Endothelial cell of umbilical vein (primary cell): Measurements from ENCODE around the gene DEPDC5. TPM values are rescaled to one million over a fixed set of nuclear protein-coding genes. Genes with fewer than 3 reads are reported as not detected.

Experiments used
- BruUV-seq: library from RNA; stranded (reverse); fragments of 400-500 nt; replicated peaks from 2 replicates; lab custom pipeline; 2021; lab: Mats Ljungman, UMichigan
- CTCF ChIA-PET: fragments of 300-600, 350-600 bp; sonication (Branson Sonifier 250); formaldehyde crosslinking; loops from one replicate; lab custom pipeline; 2021; ENCODE audit warnings: antibody characterized with exemption, inconsistent platforms; lab: Charles Lee
- POLR2A ChIA-PET: fragments of 300-600, 350-600 bp; sonication (Branson Sonifier 250); formaldehyde crosslinking; loops from one replicate; lab custom pipeline; 2021; ENCODE audit warnings: antibody characterized with exemption, inconsistent platforms; lab: Charles Lee
- DNase-seq: peaks from one replicate; pipeline ENCODE4 v3.0.0-alpha.2; 2011; ENCODE audit warnings: low read depth, low spot score
- FAIRE-seq: peaks from 2 replicates; lab custom pipeline; 2011; peaks lifted over from hg19 to GRCh38; lab: Jason Lieb, UNC
- H2AFZ ChIP-seq: 2 replicates; pipeline ENCODE4 v1.6.0; 2012; ENCODE audit warnings: low read depth, low read length, control low read depth, inconsistent platforms
- H3K27ac ChIP-seq: 2 replicates; pipeline ENCODE4 v1.5.1; 2011; ENCODE audit warnings: low read depth, mild to moderate bottlenecking, control low read depth, low read length, moderate library complexity; ENCODE audit not compliant: insufficient read depth
- H3K27me3 ChIP-seq, 2 experiments: 2 replicates each; pipeline versions ENCODE4 v1.6.0 to v1.6.1; 2011; ENCODE audit warnings: low read length in 2 of 2, mixed read lengths in 1 of 2; ENCODE audit not compliant: control insufficient read depth in 2 of 2, insufficient read depth in 2 of 2
- H3K36me3 ChIP-seq, 2 experiments: 2 replicates in 1 of 2; 3 replicates in 1 of 2; pipeline ENCODE4 v1.5.1; 2011; ENCODE audit warnings: low read length in 2 of 2, mild to moderate bottlenecking in 1 of 2, moderate library complexity in 1 of 2; ENCODE audit not compliant: control insufficient read depth in 2 of 2, insufficient read depth in 2 of 2; ENCODE audit errors: extremely low read depth in 1 of 2
- H3K4me1 ChIP-seq: 3 replicates; pipeline ENCODE4 v1.5.1; 2011; ENCODE audit warnings: mild to moderate bottlenecking, low read length; ENCODE audit not compliant: control insufficient read depth, insufficient read depth; ENCODE audit errors: extremely low read depth
- H3K4me2 ChIP-seq: 2 replicates; pipeline ENCODE4 v1.6.1; 2011; ENCODE audit warnings: low read length, control low read depth, mixed read lengths; ENCODE audit not compliant: insufficient read depth
- H3K4me3 ChIP-seq, 3 experiments: fragments of 200-600 bp in 1 of 3; sonication (generic), shearing (Covaris generic) in 1 of 3; replicated peaks in 1 of 3; 2 replicates each; pipeline ENCODE4 v1.5.1; 2011 to 2016; ENCODE audit warnings: control low read depth in 3 of 3, low read length in 3 of 3, mild to moderate bottlenecking in 2 of 3, inconsistent platforms in 1 of 3, low read depth in 1 of 3, moderate library complexity in 1 of 3; ENCODE audit not compliant: insufficient read depth in 1 of 3
- H3K79me2 ChIP-seq: 2 replicates; pipeline ENCODE4 v1.6.0; 2012; ENCODE audit warnings: low read length, inconsistent platforms; ENCODE audit not compliant: control insufficient read depth, insufficient read depth
- H3K9ac ChIP-seq: replicated peaks from 2 replicates; pipeline ENCODE3; 2011; ENCODE audit warnings: low read length, control low read depth; ENCODE audit not compliant: insufficient read depth; ENCODE audit errors: extremely low read depth
- H3K9me1 ChIP-seq: replicated peaks from 3 replicates; pipeline ENCODE4 v1.6.0; 2011; ENCODE audit warnings: mild to moderate bottlenecking, low read length; ENCODE audit not compliant: control insufficient read depth, insufficient read depth; ENCODE audit errors: extremely low read depth
- H3K9me3 ChIP-seq: replicated peaks from 2 replicates; pipeline ENCODE4 v1.5.1; 2012; ENCODE audit warnings: low read length, inconsistent platforms; ENCODE audit not compliant: control insufficient read depth, insufficient read depth
- H4K20me1 ChIP-seq: replicated peaks from 2 replicates; pipeline ENCODE3; 2011; ENCODE audit warnings: mild to moderate bottlenecking, low read length; ENCODE audit not compliant: control insufficient read depth, insufficient read depth; ENCODE audit errors: extremely low read depth
- CTCF ChIP-seq, 2 donors: IDR thresholded peaks; 1 replicate in 1 of 2; 2 replicates in 1 of 2; pipeline ENCODE4 v1.5.1; 2011; ENCODE audit warnings: low read length in 2 of 2, mild to moderate bottlenecking in 2 of 2, moderate library complexity in 2 of 2, control low read depth in 1 of 2, inconsistent platforms in 1 of 2, low read depth in 1 of 2; ENCODE audit not compliant: insufficient read depth in 1 of 2; ENCODE audit errors: extremely low read depth in 1 of 2
- EZH2 ChIP-seq: IDR thresholded peaks from 2 replicates; pipeline ENCODE4 v1.6.1; 2012; ENCODE audit warnings: borderline replicate concordance, low read depth, mild to moderate bottlenecking, moderate library complexity, low read length, inconsistent platforms; ENCODE audit not compliant: severe bottlenecking
- FOS ChIP-seq: IDR thresholded peaks from 2 replicates; pipeline ENCODE4 v1.6.1; 2011; ENCODE audit warnings: mild to moderate bottlenecking, low read length, moderate library complexity, borderline replicate concordance; ENCODE audit not compliant: insufficient read depth
- GATA2 ChIP-seq: IDR thresholded peaks from 2 replicates; pipeline ENCODE4 v1.7.0; 2011; ENCODE audit warnings: low read depth, mild to moderate bottlenecking, moderate library complexity, mixed read lengths, low read length; ENCODE audit not compliant: insufficient read length, insufficient read depth
- JUN ChIP-seq: IDR thresholded peaks from 2 replicates; pipeline ENCODE4 v1.6.1; 2011; ENCODE audit warnings: borderline replicate concordance, low read depth; ENCODE audit not compliant: insufficient read length, insufficient read depth
- MAX ChIP-seq: IDR thresholded peaks from 2 replicates; pipeline ENCODE4 v1.6.1; 2011; ENCODE audit not compliant: insufficient read depth, insufficient read length
- MYC ChIP-seq: IDR thresholded peaks from one replicate; pipeline ENCODE4 v1.6.1; 2011; ENCODE audit warnings: mild to moderate bottlenecking, low read depth, low read length
- POLR2A ChIP-seq: IDR thresholded peaks from 2 replicates; pipeline ENCODE4 v1.6.1; 2012; ENCODE audit warnings: low read depth, mild to moderate bottlenecking, control low read depth, low read length
- POLR2AphosphoS5 ChIP-seq: IDR thresholded peaks from 2 replicates; pipeline ENCODE4 v1.6.1; 2012; ENCODE audit warnings: low read depth, mild to moderate bottlenecking, control low read depth, low read length, moderate library complexity; ENCODE audit not compliant: insufficient read depth
- dilution Hi-C: fragments of 300-500 bp; cut with MboI; formaldehyde crosslinking; loops from one replicate; pipeline ENCODE4 v1.15.0; 2019; ENCODE audit warnings: low sequenced_read_pairs; ENCODE audit not compliant: extremely low pct_ligation_motif_present
- intact Hi-C: fragments of 100-400 bp; cut with micrococcal nuclease; formaldehyde crosslinking; loops from one replicate; pipeline ENCODE4 v1.10.0; 2022
- polyA plus RNA-seq, 4 experiments: library from polyadenylated mRNA; depleted of rRNA in 3 of 4; stranded (reverse) in 3 of 4; unstranded in 1 of 4; fragments of >200 nt; gene quantifications; 2 replicates each; pipeline versions ENCODE4 v1.2.1 to v1.2.3, GENCODE V29; 2011 to 2012; ENCODE audit warnings: missing spikeins in 1 of 4
- total RNA-seq: library from RNA; stranded (reverse); gene quantifications from 2 replicates; pipeline ENCODE4 v1.2.3, GENCODE V29; 2021

DEPDC5 gene
- total and polyA plus RNA-seq, 2 donors (not counting 3 experiments of a cell fraction or from before 2014, with no cell fraction given): 13.1 to 36.6 TPM

GRCh38 chr22:31876156-31876920 lies 122.5 kb downstream of the DEPDC5 start:
- H3K9ac ChIP-seq: no peak overlapping the region
- ChIA-PET CTCF (interaction anchor here (0.8 kb wide), 1 partner anchor 11 kb away, joined by 3 read pairs; no protein-coding TSS in a partner anchor), POLR2A (no interaction called here)
- no peaks in the 10 kb centered on the region for H3K79me2 ChIP-seq
- intact Hi-C loops: no loop called here
- no peaks in the 10 kb centered on the region for H3K27me3 ChIP-seq
- no peak overlapping the region for H3K27ac ChIP-seq
- H2AFZ ChIP-seq: no peak overlapping the region
- no peak overlapping the region for H3K4me3 ChIP-seq
- no peaks in the 10 kb centered on the region for H4K20me1 ChIP-seq
- FAIRE-seq (no peak), DNase-seq (no peak)
- TF ChIP-seq POLR2A (no peak), MYC (no peak), MAX (no peak), EZH2 (no peak), POLR2AphosphoS5 (no peak), CTCF (IDR thresholded peaks at IDR 0.05; ENCODE audit: extremely low read depth in 1 of 2, insufficient read depth in 1 of 2, low read depth in 1 of 2, low read length in 2 of 2) (no peak), JUN (no peak), FOS (no peak), GATA2 (no peak)
- H3K9me1 ChIP-seq: no peaks in the 10 kb centered on the region
- dilution Hi-C loops: no loop called here
- peaks cover 3 to 4% of the 10 kb centered on the region in 2 experiments for H3K36me3 ChIP-seq
- H3K9me3 ChIP-seq: no peaks in the 10 kb centered on the region
- H3K4me2 ChIP-seq: no peak overlapping the region
- peaks cover 12% of the 10 kb centered on the region for H3K4me1 ChIP-seq
- no TSS peak for BruUV-seq
